HEK293 (cell line): ENCODE measurements around the gene PNPO.
"Not testable (repeated sequence)": the region's sequence is repeated elsewhere in the genome, so short reads cannot be mapped to it uniquely, and the experiment has no call there.

Source experiments
- CTCF ChIA-PET: fragments of 350-600 bp; formaldehyde crosslinking; extraction: SDS; loops from one replicate; lab custom pipeline; 2021; ENCODE audit warnings: antibody characterized with exemption; lab: Yijun Ruan, JAX
- POLR2A ChIA-PET: fragments of 300-600 bp; formaldehyde crosslinking; extraction: SDS; loops from one replicate; lab custom pipeline; 2020; ENCODE audit warnings: antibody characterized with exemption, inconsistent platforms; lab: Yijun Ruan, JAX
- H3K27ac ChIP-seq: fragments of 200-500 bp; sonication (Bioruptor generic); 2 replicates; pipeline ENCODE4 v1.5.1; 2014; ENCODE audit warnings: low read depth, low read length, control low read depth, inconsistent platforms; ENCODE audit errors: extremely low read depth
- H3K36me3 ChIP-seq, 2 experiments: fragments of 200-500 bp in 1 of 2; sonication (Bioruptor generic) in 1 of 2; 1 replicate in 1 of 2; 2 replicates in 1 of 2; pipeline ENCODE4 v1.5.1; 2014 to 2017; ENCODE audit warnings: inconsistent platforms in 2 of 2, low read length in 2 of 2; ENCODE audit not compliant: control insufficient read depth in 2 of 2, insufficient read depth in 1 of 2
- H3K4me1 ChIP-seq: fragments of 200-500 bp; sonication (Bioruptor generic); 2 replicates; pipeline ENCODE4 v1.5.1; 2014; ENCODE audit warnings: mild to moderate bottlenecking, low read length, inconsistent platforms; ENCODE audit not compliant: control insufficient read depth, insufficient read depth
- H3K4me3 ChIP-seq: 2 replicates; pipeline ENCODE4 v1.5.1; 2011; ENCODE audit warnings: low read depth, mild to moderate bottlenecking, control low read depth, low read length, moderate library complexity
- H3K9me3 ChIP-seq: fragments of 200-500 bp; sonication (Bioruptor generic); 2 replicates; pipeline ENCODE4 v1.5.1; 2014; ENCODE audit warnings: low read depth, low read length, inconsistent platforms; ENCODE audit not compliant: control insufficient read depth, insufficient read depth
- GLIS1 ChIP-seq: fragments of 450-650 bp; formaldehyde crosslinking; IDR thresholded peaks from 2 replicates; pipeline ENCODE4 v1.5.1; 2016; ENCODE audit warnings: missing biosample characterization, missing genetic modification characterization
- IKZF3 ChIP-seq: fragments of 450-650 bp; IDR thresholded peaks from 2 replicates; pipeline ENCODE4 v1.5.0; 2018; ENCODE audit warnings: missing biosample characterization, mild to moderate bottlenecking, missing genetic modification characterization, moderate library complexity
- REST ChIP-seq: fragments of 450-650 bp; formaldehyde crosslinking; IDR thresholded peaks from 2 replicates; pipeline ENCODE4 v1.5.1; 2016; ENCODE audit warnings: missing biosample characterization, missing genetic modification characterization
- TCF7L2 ChIP-seq: IDR thresholded peaks from 2 replicates; pipeline ENCODE4 v1.6.1; 2011; ENCODE audit warnings: low read depth, mild to moderate bottlenecking, inconsistent platforms, low read length, moderate library complexity, borderline replicate concordance
- ZBTB6 ChIP-seq: fragments of 450-650 bp; formaldehyde crosslinking; IDR thresholded peaks from 2 replicates; pipeline ENCODE4 v1.5.1; 2017; ENCODE audit warnings: missing biosample characterization, missing genetic modification characterization
- ZNF221 ChIP-seq: fragments of 450-650 bp; formaldehyde crosslinking; IDR thresholded peaks from 2 replicates; pipeline ENCODE4 v1.5.1; 2017; ENCODE audit warnings: missing biosample characterization, missing genetic modification characterization, borderline replicate concordance
- ZNF292 ChIP-seq: fragments of 450-650 bp; formaldehyde crosslinking; IDR thresholded peaks from 2 replicates; pipeline ENCODE4 v1.5.1; 2016; ENCODE audit warnings: low read depth, missing biosample characterization, missing genetic modification characterization, borderline replicate concordance
- ZNF335 ChIP-seq: fragments of 450-650 bp; formaldehyde crosslinking; conservative IDR thresholded peaks from 2 replicates; pipeline ENCODE4 v1.5.1; 2016; ENCODE audit warnings: missing biosample characterization, missing genetic modification characterization
- ZNF362 ChIP-seq: fragments of 450-650 bp; formaldehyde crosslinking; IDR thresholded peaks from 2 replicates; pipeline ENCODE4 v1.5.1; 2016; ENCODE audit warnings: missing biosample characterization, missing genetic modification characterization
- ZNF514 ChIP-seq: fragments of 450-650 bp; formaldehyde crosslinking; IDR thresholded peaks from 2 replicates; pipeline ENCODE4 v1.5.1; 2016; ENCODE audit warnings: missing biosample characterization, missing genetic modification characterization
- ZNF518A ChIP-seq: fragments of 450-650 bp; formaldehyde crosslinking; conservative IDR thresholded peaks from 2 replicates; pipeline ENCODE4 v1.5.1; 2016; ENCODE audit warnings: low read depth, missing biosample characterization, missing genetic modification characterization
- ZNF560 ChIP-seq: fragments of 450-650 bp; formaldehyde crosslinking; IDR thresholded peaks from 2 replicates; pipeline ENCODE4 v1.5.1; 2017; ENCODE audit warnings: missing biosample characterization, missing genetic modification characterization, borderline replicate concordance
- ZNF561 ChIP-seq: fragments of 450-650 bp; IDR thresholded peaks from 2 replicates; pipeline ENCODE4 v1.5.1; 2018; ENCODE audit warnings: missing biosample characterization, missing genetic modification characterization, borderline replicate concordance
- ZNF585B ChIP-seq: fragments of 450-650 bp; formaldehyde crosslinking; IDR thresholded peaks from 2 replicates; pipeline ENCODE4 v1.5.1; 2016; ENCODE audit warnings: missing biosample characterization, missing genetic modification characterization
- ZNF621 ChIP-seq: fragments of 450-650 bp; formaldehyde crosslinking; IDR thresholded peaks from 2 replicates; pipeline ENCODE4 v1.5.1; 2017; ENCODE audit warnings: missing biosample characterization, missing genetic modification characterization
- ZNF623 ChIP-seq: fragments of 450-650 bp; formaldehyde crosslinking; IDR thresholded peaks from 2 replicates; pipeline ENCODE4 v1.5.1; 2016; ENCODE audit warnings: missing biosample characterization, missing genetic modification characterization
- ZNF629 ChIP-seq: fragments of 450-650 bp; formaldehyde crosslinking; IDR thresholded peaks from 2 replicates; pipeline ENCODE4 v1.5.1; 2017; ENCODE audit warnings: missing biosample characterization, missing genetic modification characterization
- ZNF670 ChIP-seq: fragments of 450-650 bp; formaldehyde crosslinking; IDR thresholded peaks from 2 replicates; pipeline ENCODE4 v1.5.1; 2016; ENCODE audit warnings: missing biosample characterization, missing genetic modification characterization, low read depth
- ZSCAN23 ChIP-seq: fragments of 450-650 bp; formaldehyde crosslinking; IDR thresholded peaks from 2 replicates; pipeline ENCODE4 v1.5.1; 2016; ENCODE audit warnings: missing biosample characterization, missing genetic modification characterization

PNPO gene

GRCh38 chr17:47987240-47987835 is 46.0 kb downstream of the PNPO start (continued):
- no peak for TF ChIP-seq ZNF362 (tag by site-specific recombination)
- no peak for TF ChIP-seq ZNF518A (tag by site-specific recombination)
- TF ChIP-seq ZNF623 (tag by site-specific recombination): no peak

GRCh38 chr17:47988445-47988844 is 47.1 kb downstream of the PNPO start:
- H3K4me1 ChIP-seq, H3K4me3 ChIP-seq, H3K9me3 ChIP-seq, H3K27ac ChIP-seq, H3K36me3 ChIP-seq: not testable (repeated sequence)
- CTCF ChIA-PET: interaction anchor here (0.7 to 15.0 kb wide), 2 partner anchors 14 to 28 kb away, joined by 4 to 386 read pairs; no protein-coding TSS in a partner anchor
- POLR2A ChIA-PET: interaction anchor here (0.9 kb wide), 1 partner anchor 10 kb away, joined by 3 read pairs; no protein-coding TSS in a partner anchor

GRCh38 chr17:47989159-47989558 is 47.8 kb downstream of the PNPO start:
- Histone ChIP-seq H3K9me3 (no peaks in the 10 kb centered on the region), H3K36me3 (peaks cover 0 to 2% of the 10 kb centered on the region in 2 experiments; a peak in 1 of 3 replicates), H3K4me1 (peaks cover 4% of the 10 kb centered on the region; the same call in 1 of the 2 replicates), H3K27ac (no peak overlapping the region), H3K4me3 (no peak overlapping the region)
- POLR2A ChIA-PET: interaction anchor here (0.9 kb wide), 1 partner anchor 11 kb away, joined by 3 read pairs; no protein-coding TSS in a partner anchor
- CTCF ChIA-PET: interaction anchor here (0.7 to 15.0 kb wide), 5 partner anchors 9 to 91 kb away, joined by 3 to 386 read pairs (median 4); no protein-coding TSS in a partner anchor
- TF ChIP-seq ZNF561 (tag by site-specific recombination) (no peak), TCF7L2 (no peak), ZNF292 (tag by site-specific recombination) (no peak), ZNF560 (tag by site-specific recombination) (no peak), ZNF621 (no peak), ZNF335 (tag by site-specific recombination) (no peak), IKZF3 (tag by site-specific recombination) (no peak), ZNF585B (tag by site-specific recombination) (no peak), ZNF221 (tag by site-specific recombination) (no peak), ZBTB6 (tag by site-specific recombination) (no peak), ZNF629 (tag by site-specific recombination) (no peak), ZNF514 (tag by site-specific recombination) (no peak), GLIS1 (tag by site-specific recombination) (no peak), REST (tag by site-specific recombination) (no peak), ZNF670 (tag by site-specific recombination) (no peak), ZSCAN23 (no peak)
